Loucy (cell line): ENCODE measurements around the gene GCLM.
"Not testable (repeated sequence)": the region's sequence is repeated elsewhere in the genome, so short reads cannot be mapped to it uniquely, and the experiment has no call there.

Experiments used
- H2AFZ ChIP-seq: fragments of 200-600 bp; sonication (generic); 2 replicates; pipeline ENCODE4 v1.6.0; 2016; ENCODE audit warnings: antibody characterized with exemption, mild to moderate bottlenecking, low read length, moderate library complexity
- H3F3A ChIP-seq: fragments of 200-600 bp; 2 replicates; pipeline ENCODE4 v1.6.0; 2016; ENCODE audit warnings: antibody characterized with exemption, low read depth, mild to moderate bottlenecking
- H3K27me3 ChIP-seq: fragments of 200-600 bp; sonication (generic); 2 replicates; pipeline ENCODE4 v1.6.1; 2014; ENCODE audit warnings: low read length, mild to moderate bottlenecking; ENCODE audit not compliant: insufficient read depth, poor library complexity, severe bottlenecking
- H3K36me3 ChIP-seq: fragments of 200-600 bp; sonication (generic); 2 replicates; pipeline ENCODE4 v1.6.1; 2016; ENCODE audit warnings: low read length; ENCODE audit not compliant: insufficient read depth
- H3K4me1 ChIP-seq: fragments of 200-600 bp; sonication (generic); 2 replicates; pipeline ENCODE4 v1.5.1; 2014; ENCODE audit warnings: low read length, mild to moderate bottlenecking; ENCODE audit not compliant: insufficient read depth, poor library complexity, severe bottlenecking
- H3K4me2 ChIP-seq: fragments of 200-600 bp; sonication (generic); 2 replicates; pipeline ENCODE4 v1.6.0; 2014; ENCODE audit warnings: antibody characterized with exemption, low read length, low read depth, mild to moderate bottlenecking; ENCODE audit not compliant: poor library complexity, severe bottlenecking
- H3K4me3 ChIP-seq: fragments of 200-600 bp; sonication (generic); 2 replicates; pipeline ENCODE4 v1.5.1; 2014; ENCODE audit warnings: low read length, mild to moderate bottlenecking, mixed read lengths; ENCODE audit not compliant: poor library complexity, severe bottlenecking
- H3K79me2 ChIP-seq: fragments of 200-600 bp; sonication (generic); 2 replicates; pipeline ENCODE4 v1.6.1; 2014; ENCODE audit warnings: low read length; ENCODE audit not compliant: insufficient read depth
- H3K9ac ChIP-seq: fragments of 200-600 bp; sonication (generic); 2 replicates; pipeline ENCODE4 v1.6.0; 2014; ENCODE audit warnings: mild to moderate bottlenecking, low read depth, low read length, moderate library complexity; ENCODE audit not compliant: poor library complexity, severe bottlenecking
- H3K9me2 ChIP-seq: fragments of 200-600 bp; sonication (generic); replicated peaks from 2 replicates; pipeline ENCODE4 v1.6.1; 2016; ENCODE audit warnings: low read depth, low read length, mixed read lengths
- H3K9me3 ChIP-seq: fragments of 200-600 bp; sonication (generic); 2 replicates; pipeline ENCODE4 v1.6.1; 2014; ENCODE audit warnings: mild to moderate bottlenecking, antibody characterized with exemption, low read length, low read depth; ENCODE audit not compliant: insufficient read depth
- H4K20me1 ChIP-seq: fragments of 200-600 bp; sonication (generic); 2 replicates; pipeline ENCODE4 v1.6.0; 2014; ENCODE audit warnings: antibody characterized with exemption, low read length, mild to moderate bottlenecking; ENCODE audit not compliant: insufficient read depth, poor library complexity, severe bottlenecking
- EZH2phosphoT487 ChIP-seq: fragments of 200-600 bp; IDR thresholded peaks from 2 replicates; pipeline ENCODE4 v1.6.1; 2018; ENCODE audit warnings: antibody characterized with exemption, mild to moderate bottlenecking, moderate library complexity, borderline replicate concordance
- TF ChIP-seq, protein P1 (sequence below): fragments of 200-600 bp; sonication (generic); conservative IDR thresholded peaks from 2 replicates; pipeline ENCODE4 v1.5.1; 2014; ENCODE audit warnings: mild to moderate bottlenecking, antibody characterized with exemption, low read length

Gene GCLM

DNA sequence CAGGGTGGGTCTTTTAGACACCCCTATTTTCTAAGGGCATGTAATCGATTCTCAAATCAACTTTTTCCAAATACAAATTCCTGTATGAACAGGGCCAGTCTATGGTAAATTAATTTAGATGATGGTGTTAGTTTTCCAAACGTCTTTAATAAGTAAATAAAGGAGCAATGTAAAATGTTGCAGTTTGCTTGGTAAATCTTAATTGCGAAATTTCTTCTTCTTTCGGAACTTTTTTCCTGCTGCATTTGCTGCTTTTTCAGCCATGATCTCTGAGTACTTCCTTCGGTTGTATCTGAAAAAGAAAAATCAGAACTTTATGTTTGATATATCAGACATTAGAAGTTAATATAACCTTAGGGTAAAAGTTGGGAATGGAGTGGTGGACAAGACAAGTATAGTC is 39.6 kb downstream of the GCLM start:
- H3F3A ChIP-seq = no peaks in the 10 kb centered on the region
- H3K9me2 ChIP-seq = no peaks in the 10 kb centered on the region
- peaks cover 5% of the 10 kb centered on the region; the same call in 1 of the 2 replicates for H3K79me2 ChIP-seq
- peaks cover 62% of the 10 kb centered on the region for H3K36me3 ChIP-seq
- TF ChIP-seq, protein P1, sequence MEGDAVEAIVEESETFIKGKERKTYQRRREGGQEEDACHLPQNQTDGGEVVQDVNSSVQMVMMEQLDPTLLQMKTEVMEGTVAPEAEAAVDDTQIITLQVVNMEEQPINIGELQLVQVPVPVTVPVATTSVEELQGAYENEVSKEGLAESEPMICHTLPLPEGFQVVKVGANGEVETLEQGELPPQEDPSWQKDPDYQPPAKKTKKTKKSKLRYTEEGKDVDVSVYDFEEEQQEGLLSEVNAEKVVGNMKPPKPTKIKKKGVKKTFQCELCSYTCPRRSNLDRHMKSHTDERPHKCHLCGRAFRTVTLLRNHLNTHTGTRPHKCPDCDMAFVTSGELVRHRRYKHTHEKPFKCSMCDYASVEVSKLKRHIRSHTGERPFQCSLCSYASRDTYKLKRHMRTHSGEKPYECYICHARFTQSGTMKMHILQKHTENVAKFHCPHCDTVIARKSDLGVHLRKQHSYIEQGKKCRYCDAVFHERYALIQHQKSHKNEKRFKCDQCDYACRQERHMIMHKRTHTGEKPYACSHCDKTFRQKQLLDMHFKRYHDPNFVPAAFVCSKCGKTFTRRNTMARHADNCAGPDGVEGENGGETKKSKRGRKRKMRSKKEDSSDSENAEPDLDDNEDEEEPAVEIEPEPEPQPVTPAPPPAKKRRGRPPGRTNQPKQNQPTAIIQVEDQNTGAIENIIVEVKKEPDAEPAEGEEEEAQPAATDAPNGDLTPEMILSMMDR = no peak
- TF ChIP-seq EZH2phosphoT487 = no peak
- no peak overlapping the region for H3K4me2 ChIP-seq
- no peaks in the 10 kb centered on the region for H3K27me3 ChIP-seq
- no peaks in the 10 kb centered on the region for H3K4me1 ChIP-seq
- H3K9ac ChIP-seq = no peak overlapping the region
- no peak overlapping the region for H3K4me3 ChIP-seq
- no peak overlapping the region for H2AFZ ChIP-seq
- H4K20me1 ChIP-seq = peaks cover 7% of the 10 kb centered on the region
- no peaks in the 10 kb centered on the region for H3K9me3 ChIP-seq

DNA sequence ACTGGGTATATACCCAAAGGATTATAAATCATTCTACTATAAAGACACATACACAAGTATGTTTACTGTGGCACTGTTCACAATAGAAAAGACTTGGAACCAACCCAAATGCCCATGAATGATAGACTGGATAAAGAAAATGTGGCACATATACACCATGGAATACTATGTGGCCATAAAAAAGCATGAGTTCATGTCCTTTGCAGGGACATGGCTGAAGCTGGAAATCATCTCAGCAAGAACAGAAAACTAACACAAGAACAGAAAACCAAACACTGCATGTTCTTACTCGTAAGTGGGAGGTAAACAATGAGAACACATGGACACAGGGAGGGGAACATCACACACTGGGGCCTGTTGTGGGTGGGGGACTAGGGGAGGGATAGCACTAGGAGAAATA is 40.7 kb downstream of the GCLM start:
- peaks cover 51% of the 10 kb centered on the region for H3K36me3 ChIP-seq
- not testable (repeated sequence) for H2AFZ ChIP-seq, H3K9me2 ChIP-seq, H3F3A ChIP-seq, H3K4me2 ChIP-seq, H3K4me1 ChIP-seq, H3K79me2 ChIP-seq, H3K27me3 ChIP-seq, H3K4me3 ChIP-seq, H4K20me1 ChIP-seq, H3K9me3 ChIP-seq, H3K9ac ChIP-seq

DNA sequence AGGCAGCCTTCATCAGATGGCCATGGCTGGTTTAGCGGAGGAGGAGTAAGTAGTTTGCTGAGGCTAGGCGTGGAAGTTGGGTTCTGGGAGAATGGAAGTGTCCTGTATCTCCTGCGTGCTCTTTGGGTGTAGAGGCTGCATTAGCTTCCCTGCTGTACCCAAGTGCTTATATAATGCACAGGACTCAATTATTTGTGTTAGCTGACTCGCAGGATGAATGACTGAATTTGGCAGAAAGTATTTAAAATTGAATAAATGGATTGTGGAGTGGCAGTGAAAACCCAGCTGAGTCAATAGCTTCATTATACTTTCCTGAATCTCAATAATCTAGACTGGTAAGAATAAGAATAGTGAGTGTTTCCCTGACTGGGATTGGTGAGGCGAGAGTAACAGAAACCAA is 44.0 kb downstream of the GCLM start:
- TF ChIP-seq EZH2phosphoT487 = no peak
- TF ChIP-seq, protein P1 = no peak

DNA sequence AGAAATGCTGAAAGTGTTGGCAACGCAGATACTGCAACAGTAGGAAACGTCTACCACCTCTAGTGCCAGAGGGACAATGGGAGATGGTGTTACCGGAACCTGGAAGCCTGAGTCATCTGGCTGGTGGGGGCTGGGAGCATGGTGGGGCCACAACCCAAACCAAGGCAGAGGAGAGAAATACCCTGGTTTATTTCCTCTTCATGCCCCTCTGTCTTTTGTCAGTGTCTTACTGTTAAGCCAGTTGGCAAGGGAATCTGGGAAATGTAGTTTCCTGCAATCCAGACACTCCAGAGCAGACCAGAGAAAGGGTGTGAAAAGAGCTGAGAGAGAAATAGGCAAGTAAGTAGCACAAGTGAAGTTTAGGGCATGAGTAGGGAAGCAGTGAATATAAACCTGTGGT is 45.1 kb downstream of the GCLM start:
- H3K9ac ChIP-seq = no peak overlapping the region
- no peaks in the 10 kb centered on the region for H3K9me2 ChIP-seq
- TF ChIP-seq EZH2phosphoT487 = no peak
- TF ChIP-seq, protein P1 = no peak
- no peak overlapping the region for H3K4me2 ChIP-seq
- H3K9me3 ChIP-seq = no peaks in the 10 kb centered on the region
- H3K79me2 ChIP-seq = no peaks in the 10 kb centered on the region
- H2AFZ ChIP-seq = no peak overlapping the region
- H3K27me3 ChIP-seq = no peaks in the 10 kb centered on the region
- H3F3A ChIP-seq = no peaks in the 10 kb centered on the region
- no peaks in the 10 kb centered on the region for H3K4me1 ChIP-seq
- H3K36me3 ChIP-seq = peaks cover 9% of the 10 kb centered on the region; the same call in 1 of the 2 replicates
- no peaks in the 10 kb centered on the region for H4K20me1 ChIP-seq
- no peak overlapping the region for H3K4me3 ChIP-seq

More for the DNA sequence above, 44.0 kb downstream of the GCLM start:
- H3K27me3 ChIP-seq = no peaks in the 10 kb centered on the region
- H3K9ac ChIP-seq = no peak overlapping the region
- no peak overlapping the region for H3K4me3 ChIP-seq
- H3K4me2 ChIP-seq = no peak overlapping the region
- no peaks in the 10 kb centered on the region for H4K20me1 ChIP-seq
- no peaks in the 10 kb centered on the region for H3K9me2 ChIP-seq
- no peaks in the 10 kb centered on the region for H3K4me1 ChIP-seq
- H3K79me2 ChIP-seq = no peaks in the 10 kb centered on the region
- H3K36me3 ChIP-seq = peaks cover 19% of the 10 kb centered on the region
- no peak overlapping the region for H2AFZ ChIP-seq
- H3K9me3 ChIP-seq = no peaks in the 10 kb centered on the region
- H3F3A ChIP-seq = no peaks in the 10 kb centered on the region

DNA sequence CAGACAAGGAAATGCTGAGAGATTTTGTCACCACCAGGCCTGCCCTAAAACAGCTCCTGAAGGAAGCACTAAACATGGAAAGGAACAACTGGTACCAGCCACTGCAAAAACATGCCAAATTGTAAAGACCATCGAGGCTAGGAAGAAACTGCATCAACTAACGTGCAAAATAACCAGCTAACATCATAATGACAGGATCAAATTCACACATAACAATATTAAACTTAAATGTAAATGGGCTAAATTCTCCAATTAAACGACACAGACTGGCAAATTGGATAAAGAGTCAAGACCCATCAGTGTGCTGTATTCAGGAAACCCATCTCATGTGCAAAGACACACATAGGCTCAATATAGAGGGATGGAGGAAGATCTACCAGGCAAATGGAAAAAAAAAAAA is 51.6 kb downstream of the GCLM start:
- not testable (repeated sequence) for H3K4me1 ChIP-seq, H3K9ac ChIP-seq, H3K4me3 ChIP-seq, H3K4me2 ChIP-seq, H3K27me3 ChIP-seq, H3K79me2 ChIP-seq, H2AFZ ChIP-seq, H4K20me1 ChIP-seq, H3K9me2 ChIP-seq, H3F3A ChIP-seq, H3K36me3 ChIP-seq, H3K9me3 ChIP-seq
